SW 1271 (cell line): ENCODE measurements around the gene DNAJC2.

Source experiments
- DNase-seq, 2 experiments: peaks; one replicate each; lab custom pipeline; 2025; lab: John Stamatoyannopoulos, UW

The DNAJC2 gene, protein sequence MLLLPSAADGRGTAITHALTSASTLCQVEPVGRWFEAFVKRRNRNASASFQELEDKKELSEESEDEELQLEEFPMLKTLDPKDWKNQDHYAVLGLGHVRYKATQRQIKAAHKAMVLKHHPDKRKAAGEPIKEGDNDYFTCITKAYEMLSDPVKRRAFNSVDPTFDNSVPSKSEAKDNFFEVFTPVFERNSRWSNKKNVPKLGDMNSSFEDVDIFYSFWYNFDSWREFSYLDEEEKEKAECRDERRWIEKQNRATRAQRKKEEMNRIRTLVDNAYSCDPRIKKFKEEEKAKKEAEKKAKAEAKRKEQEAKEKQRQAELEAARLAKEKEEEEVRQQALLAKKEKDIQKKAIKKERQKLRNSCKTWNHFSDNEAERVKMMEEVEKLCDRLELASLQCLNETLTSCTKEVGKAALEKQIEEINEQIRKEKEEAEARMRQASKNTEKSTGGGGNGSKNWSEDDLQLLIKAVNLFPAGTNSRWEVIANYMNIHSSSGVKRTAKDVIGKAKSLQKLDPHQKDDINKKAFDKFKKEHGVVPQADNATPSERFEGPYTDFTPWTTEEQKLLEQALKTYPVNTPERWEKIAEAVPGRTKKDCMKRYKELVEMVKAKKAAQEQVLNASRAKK

DNA sequence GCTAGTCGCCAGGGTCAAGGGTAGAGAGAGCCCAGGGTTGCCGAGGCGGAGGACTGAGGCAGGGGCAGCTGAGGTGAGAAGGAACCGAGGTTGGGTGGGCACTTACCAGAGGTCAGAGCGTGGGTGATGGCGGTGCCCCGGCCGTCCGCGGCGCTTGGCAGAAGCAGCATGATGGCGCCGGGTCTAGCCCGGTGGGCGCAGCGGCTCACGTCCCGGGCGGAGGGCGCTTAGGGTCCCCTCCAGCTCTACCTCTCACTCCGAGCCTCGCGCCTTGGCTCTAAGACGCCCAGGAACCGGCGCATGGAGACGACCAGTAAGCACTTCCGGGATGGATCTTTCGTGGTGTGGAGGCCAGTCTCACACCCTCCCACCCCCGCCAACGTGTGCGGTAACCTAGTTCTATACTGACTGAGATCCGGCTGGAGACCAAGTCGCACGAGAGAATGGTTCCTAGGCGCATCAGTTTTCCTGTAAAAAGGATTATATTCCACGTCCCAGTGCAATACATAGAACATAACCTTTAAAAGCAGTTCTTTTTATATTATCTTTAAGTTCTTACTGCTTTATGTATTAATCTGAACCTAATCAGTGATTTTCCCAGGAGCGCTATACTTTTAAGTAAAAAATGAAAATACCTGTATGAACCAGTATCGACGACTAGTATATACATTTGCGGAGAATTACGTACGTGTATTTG is at the start of gene DNAJC2:
Gene DNAJC2 (minus strand): TSS at position 315 of the 697 bp plus-strand sequence. CDS start 145 bp downstream, at position 170.
- peak; percentile 75 to 91 for DNase-seq

DNA sequence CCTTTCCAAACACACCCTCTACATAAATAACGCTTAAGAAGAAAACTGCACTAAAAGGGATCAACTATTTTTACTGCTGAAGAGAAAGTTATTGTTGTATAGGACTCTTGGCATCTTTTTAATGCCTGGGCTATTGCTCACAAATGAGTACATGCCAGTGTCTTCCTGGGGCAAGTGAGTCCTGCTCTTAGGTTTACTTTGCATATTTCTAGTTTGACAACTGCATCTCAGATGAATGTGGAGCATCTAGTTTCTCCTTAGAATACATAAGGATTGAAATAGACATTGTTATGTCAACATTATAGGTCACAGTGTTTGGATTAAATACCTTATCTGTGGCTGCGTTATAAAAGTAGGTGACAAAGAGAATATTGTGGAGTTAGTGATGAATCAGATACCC is 47.4 kb upstream of the DNAJC2 start:
- DNase-seq: no peak

DNA sequence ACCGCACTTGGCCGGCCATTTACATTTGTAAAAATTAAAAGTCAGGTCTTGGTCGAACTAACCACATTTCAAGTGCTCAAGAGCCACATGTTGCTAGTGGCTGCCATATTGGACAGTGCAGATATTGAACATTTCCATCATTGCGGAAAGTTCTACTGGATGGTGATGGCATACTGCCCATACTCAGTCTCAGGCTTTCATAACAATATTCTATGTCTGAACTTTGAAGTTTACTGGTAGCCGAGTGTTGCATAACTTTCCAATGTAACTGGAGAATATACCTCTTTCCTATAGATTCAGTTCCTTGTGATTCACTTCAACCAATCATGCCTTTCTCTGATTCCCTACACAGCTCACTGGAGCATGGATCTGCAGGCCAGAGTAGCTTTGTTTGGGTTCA is 46.6 kb upstream of the DNAJC2 start:
- no peak for DNase-seq

DNA sequence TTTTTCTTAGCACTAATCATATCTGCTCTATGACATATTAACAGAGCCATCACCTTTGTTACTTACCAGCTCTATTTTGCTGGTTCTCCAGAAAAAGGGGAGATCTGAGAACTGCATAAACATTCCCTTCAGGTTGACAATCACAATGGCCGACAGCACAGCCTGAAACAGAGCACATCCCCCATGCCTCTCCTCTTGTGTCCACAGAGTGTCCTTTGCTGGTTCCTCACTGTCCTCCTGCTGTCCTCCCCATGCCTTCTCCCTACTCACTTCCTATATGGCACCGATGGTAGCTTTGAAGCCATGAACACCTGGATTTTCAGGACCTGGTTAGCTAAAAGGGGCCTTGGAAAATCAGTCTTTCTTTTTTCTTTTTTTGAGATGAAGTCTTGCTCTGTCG is 44.7 kb upstream of the DNAJC2 start:
- DNase-seq: no peak

DNA sequence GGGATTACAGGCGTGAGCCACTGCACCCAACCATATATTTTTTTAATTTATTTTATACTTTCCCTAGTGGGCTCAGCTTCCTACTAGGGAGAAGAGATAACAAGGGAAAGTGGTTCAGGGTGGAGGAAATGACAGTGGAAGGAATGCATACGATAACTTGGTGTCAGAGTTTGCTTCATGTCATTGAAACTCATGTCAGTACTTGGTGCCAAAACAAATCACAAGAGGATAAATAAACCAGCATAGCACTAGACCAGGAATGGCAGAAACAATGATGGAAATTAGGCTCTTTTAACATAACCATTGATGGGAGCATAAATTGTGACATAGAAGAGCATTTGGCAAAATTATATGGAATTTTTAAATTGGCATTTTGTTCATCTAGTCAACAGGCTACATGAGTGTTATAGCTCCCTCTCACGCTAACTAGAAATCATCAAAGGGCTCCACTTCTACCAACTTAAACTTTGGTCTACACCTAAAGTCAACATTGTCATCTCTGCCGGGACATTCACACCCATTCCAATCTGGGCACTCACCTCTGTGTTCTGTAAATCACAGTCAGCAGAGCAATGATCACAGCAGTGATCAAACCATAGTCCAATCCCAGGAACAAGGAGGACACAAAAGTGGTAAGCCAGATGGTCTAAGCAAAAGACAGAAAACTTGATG is 44.0 kb upstream of the DNAJC2 start:
- DNase-seq: no peak

DNA sequence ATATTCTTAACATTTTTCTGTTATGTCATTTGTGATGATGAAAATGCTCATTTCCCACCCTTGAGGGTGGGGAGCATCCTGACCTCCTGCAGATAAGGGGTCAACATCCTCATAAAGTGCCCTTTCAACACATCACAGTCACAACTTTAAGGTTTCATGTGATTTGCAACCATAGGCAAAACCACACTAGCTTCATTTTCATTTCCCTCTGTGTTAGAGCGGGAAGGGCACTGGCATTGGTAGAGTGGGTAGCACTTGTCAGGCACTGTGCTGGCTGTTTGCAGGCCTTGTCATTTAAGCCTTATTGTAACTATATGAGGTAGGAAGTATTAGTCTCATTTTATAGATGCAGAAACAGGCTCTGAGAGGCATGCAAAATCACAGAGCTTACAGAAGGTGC is 42.7 kb upstream of the DNAJC2 start:
- no peak for DNase-seq

DNA sequence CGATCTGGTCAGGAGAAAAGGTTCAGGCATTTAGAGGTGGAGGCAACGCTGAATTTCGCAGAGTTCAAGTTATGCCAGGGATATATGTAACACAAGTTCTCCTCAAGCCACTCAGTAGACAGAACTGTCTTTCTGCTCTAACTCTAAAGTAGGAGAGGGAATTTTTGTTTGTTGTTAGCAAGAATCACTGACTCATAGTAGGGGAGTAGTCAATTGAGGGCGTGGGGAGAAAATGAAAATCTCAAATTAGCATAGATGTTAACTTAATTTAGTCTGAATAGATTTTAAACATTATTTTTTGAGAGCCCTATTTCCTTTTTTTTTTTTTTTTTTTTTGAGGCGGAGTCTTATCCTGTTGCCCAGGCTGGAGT is 37.5 kb upstream of the DNAJC2 start:
- DNase-seq: no peak

DNA sequence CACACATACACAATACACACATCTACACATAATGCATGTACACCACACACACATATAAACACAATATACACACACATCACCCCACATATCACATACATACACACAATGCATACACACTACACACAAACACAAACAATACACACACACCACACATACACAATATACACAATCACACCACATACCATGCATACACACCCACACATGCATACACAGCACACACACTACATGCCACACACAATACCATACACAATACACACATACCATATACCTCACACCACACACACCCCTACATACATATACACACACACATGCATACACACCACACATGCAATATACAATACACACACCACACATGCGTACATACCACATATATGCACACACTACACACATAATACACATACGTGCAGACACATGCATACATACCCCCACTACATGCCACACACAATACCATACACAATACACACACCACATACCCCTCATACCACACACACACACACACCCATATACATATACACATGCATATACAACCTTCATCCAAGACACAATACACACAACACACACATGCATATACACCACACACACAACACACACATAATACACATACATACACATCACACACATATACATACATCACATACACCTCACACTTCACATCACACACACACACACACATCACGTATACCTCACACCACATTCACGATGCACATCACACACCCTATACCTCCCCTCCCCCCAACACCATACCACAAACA is 36.9 kb upstream of the DNAJC2 start:
- DNase-seq: no peak

DNA sequence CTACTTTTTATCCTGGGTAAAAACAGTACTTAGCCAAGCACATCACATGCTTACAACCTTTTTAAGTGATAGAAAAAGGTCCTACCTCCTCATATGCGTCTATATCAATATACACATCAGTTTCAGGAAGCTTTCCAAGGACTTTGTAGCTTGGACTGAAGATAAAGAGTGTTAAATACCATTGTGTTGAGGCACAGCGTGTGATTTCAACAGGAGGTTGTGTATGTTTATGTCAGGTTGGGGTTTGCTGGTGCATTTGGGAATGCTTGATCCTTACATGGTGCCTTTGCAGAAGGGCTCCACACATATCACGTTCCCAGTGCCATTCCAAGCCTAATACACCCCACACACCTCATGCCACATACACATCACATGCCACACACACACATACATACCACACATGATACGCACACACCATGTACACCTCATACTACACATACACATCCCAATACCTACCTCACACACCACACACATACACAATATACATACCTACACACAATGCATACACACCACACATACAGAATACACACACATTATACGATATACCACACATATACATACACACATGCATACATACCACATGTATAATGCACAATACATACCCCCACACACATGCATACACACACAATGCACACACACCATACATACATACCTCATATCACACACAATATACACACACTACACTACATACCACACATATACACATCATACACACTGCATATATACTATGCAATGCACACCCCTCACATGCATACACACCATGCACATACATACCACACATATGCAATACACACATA is 36.0 kb upstream of the DNAJC2 start:
- no peak for DNase-seq

DNA sequence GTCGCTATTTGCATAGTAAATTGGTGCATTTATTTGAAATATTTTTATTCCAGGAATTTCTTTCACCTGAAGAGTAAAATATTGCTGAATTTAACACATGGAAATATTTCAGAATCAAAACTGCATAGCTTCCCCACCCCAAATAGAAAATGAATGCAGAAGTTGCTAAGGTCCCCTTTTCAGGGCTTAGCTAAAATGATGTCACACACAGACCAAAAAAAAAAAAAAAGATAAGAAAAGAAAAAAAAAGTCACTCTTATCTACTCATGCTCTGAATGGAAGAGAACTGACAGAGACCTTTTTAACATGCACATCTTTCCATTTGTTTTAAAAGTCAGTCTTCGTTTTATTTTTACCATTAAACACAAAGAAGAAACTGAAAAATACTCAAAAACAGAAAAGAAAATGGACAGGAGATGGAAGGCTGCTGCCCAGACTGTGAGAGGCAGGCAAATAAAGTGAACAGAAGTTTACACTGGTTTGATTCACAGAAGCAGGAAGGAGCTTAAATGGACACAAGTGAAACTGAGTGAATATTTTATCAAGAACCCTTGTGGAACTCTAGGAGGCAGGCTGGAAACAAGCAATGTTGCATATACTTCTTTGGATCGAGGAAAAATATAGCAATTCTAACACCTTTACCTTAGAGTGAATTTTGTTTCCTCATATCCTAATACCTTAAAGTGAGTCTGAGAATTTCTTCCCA is 34.9 kb upstream of the DNAJC2 start:
- no peak for DNase-seq

DNA sequence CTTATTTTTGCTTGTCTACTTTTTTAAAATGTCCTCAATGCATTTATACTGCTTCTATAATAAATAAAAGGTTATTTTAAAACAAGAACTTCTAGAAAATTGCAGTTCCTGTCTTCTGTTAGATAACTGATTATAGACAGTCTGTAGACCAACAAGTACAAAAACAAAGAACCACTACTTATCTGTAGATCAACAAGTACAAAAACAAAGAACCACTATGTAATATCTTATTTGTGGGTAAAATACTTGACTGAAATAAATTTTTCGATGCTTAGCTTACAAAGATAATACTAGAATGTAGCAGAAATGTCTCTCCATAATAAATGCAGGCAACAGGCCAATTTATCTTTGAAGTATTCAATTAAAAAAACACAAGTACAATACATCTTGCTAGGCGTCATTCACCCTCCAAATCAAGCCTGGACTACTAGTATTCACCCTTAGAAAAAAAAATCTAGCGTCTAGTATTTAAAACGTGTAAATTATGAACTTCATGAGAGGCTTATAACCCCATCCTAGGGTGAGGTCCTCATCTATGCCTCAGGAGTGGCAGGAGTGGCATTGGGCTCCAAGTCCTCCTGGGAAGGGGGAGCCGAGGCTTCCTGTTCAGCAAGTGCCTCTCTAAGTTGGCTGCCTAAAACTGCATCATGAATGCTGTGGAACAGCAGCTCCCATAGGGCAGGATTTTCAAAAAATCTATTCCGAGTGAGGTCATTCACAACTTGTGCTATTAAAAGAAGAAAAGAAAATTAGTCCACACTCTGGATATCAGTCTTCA is 29.5 kb upstream of the DNAJC2 start:
- no peak for DNase-seq

DNA sequence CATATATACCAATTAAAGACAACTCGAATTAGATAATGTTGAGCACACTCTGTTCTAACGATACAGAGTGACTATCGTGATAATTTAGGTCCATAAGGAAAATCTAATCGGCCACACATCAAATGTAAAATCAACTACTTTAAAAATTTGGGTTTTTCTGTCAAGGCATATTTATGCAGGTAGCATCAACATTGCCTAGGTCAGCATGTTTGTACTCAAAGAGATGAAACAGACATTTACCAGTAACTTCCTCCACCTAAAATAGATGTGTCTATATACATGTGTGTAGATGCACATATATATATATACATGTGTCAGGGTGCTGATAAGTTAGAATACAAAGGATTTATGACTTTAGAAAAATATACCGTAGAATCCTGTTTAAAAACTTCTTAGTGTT is 24.9 kb upstream of the DNAJC2 start:
- no peak for DNase-seq

DNA sequence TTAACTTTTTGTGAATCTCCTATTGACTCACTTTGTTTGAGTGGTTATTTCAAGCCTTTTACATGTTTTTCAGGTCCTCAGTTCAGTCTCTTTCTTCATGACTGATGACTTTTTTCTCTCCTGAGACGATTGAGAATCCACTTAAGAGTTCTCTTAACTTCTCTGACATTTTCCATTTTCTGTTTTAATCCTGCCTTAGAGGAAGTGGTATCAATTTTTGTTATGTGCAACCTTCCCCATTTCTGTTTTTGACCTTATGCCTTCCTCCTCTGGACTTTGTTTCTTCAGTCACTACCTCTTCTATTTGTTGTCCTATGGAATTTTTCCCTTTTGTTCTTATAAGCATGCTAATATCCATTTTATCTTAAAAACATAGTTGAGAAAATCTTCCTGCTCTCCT is 5.2 kb upstream of the DNAJC2 start:
- no peak for DNase-seq

DNA sequence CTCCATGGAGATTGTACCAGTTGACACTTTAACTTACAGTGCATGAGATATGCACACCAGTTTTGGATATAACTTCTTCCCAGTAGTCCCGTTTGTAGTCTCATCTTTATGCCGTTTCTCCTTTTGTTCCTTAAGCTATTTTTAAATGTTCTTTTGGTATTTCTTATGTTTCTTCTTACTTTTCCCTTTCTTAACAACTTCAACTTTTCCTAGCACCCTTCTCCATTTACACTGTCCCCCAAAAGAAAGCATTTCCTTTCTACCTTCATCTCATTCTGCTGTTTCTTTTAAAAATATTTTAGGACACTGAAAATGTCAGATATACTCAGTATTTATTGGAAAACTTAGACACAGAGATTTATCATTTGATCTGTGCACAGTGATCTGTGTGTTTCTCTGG is 4.4 kb upstream of the DNAJC2 start:
- no peak for DNase-seq

DNA sequence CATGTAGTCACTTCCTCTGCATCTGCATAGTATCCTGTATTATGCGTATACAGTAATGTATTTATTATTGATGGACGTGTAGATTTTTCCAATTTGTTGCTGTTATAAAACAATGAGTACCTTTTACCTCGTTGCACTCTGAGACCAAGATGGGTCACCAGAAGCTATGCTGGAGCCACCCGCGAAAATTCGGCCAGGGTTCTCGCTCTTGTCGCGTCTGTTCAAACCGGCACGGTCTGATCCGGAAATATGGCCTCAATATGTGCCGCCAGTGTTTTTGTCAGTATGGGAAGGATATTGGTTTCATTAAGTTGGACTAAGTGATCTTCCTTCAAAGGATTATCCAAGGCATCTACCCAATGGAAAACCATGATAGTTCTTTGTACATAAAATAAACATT is 3.9 kb upstream of the DNAJC2 start:
- DNase-seq: no peak

DNA sequence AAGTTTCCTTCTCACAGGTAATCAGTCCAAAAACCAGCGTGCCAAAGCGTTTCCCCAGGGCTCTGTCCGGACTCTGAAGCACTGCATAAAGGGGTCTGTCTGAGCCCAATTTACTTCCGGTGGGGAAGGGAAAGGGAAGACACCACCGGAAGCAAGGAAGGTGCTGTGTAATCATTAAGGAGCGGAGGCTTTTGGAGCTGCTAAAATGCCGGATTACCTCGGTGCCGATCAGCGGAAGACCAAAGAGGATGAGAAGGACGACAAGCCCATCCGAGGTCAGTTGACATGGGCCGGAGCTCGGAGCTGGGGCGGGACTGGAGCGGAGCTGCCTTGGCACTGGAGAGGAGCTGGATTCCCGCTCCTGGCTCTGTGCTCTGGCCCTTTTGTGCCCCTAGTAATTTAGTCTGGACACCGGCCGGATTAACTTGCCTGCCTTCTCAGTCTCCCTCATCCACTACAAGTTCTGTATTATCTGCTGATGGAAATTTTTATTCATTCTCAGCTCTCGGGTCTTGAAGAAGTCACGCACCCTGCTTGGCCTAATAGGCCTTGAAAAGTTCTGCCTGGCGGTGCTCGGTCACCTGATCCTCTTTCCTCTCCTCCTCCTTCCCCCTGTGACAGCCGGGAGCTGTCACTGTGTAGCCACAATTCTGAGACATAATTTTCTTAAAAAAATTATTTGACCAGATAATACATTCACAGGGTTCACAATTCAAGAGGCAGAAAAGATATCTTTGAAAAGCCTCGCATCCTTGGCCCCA is 3.1 kb upstream of the DNAJC2 start, which contains the start of gene PSMC2:
Gene PSMC2 (plus strand): TSS at position 137 of the 761 bp plus-strand sequence. CDS start 69 bp downstream, at position 206.
- DNase-seq: peak; percentile 65 to 88

DNA sequence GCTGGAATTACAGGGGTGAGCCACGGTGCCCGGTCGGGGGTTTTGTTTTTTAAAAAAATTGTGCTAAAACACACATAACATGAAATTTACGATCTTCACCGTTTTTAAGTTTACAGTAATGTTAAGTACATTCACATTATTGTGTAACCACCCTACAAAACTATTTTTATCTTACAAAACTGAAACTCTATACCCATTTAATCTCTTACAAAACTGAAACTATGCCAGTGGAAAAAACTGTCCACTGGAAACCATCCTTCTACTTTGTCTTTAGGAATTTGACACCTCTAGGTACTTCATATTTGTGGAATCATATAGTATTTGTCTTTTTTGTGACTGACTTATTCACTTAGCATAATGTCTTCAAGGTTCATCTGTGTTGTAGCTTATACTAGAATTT is 1.8 kb upstream of the DNAJC2 start:
- no peak for DNase-seq

DNA sequence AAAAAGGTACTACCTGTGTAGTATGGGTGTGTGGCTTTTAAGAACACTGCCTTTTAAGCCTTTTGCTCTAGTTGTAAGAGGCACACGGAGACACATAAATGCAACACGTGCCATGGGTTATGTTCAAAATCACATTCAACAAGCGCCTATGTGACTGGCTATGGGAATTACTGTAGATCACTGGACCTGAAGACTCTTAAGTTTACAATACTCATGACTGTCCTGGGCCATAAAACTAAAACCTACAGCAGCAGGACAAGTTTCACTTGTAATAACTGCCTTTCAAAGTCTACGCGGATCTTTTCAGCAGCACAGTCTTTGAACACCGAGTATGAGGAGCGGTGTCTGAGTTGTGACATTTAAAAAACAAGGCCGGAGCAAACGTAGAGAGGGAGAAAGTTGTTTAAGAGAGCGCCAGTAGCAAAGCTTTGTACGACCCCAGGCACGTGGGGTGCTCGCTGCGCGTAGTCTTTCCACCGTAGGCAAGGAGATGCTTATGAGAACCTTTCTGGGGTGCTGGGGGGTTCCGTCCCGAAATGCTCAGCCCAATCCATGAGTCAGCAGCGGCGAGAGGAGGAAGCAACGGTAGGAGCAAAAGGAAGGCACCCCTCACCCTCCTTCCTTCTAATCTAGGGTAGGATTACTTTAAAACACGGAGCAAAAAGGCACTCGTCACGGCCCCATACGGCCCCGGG is 662 bp downstream of the DNAJC2 start:
- DNase-seq: peak in 1 of 2 experiments; percentile 46
